GM20000 (cell line): ENCODE data around the gene USE1.

Experiments used
- DNase-seq: peaks from one replicate; pipeline ENCODE4 v3.0.0; 2012; ENCODE audit warnings: low spot score
- CTCF ChIP-seq: IDR thresholded peaks from 2 replicates; pipeline ENCODE4 v1.5.1; 2012; ENCODE audit warnings: mild to moderate bottlenecking, control low read depth; ENCODE audit errors: extremely low read depth, missing control alignments

USE1 gene

GRCh38 chr19:17206736-17207581 lies 8.2 kb upstream of the USE1 start:
- no peak for DNase-seq
- no peak for TF ChIP-seq CTCF

- DNase-seq, result peak; percentile 79
- no peak for TF ChIP-seq CTCF
These were observed 5.8 kb upstream of the USE1 start for GRCh38 chr19:17209126-17210036.

- no peak for DNase-seq
- TF ChIP-seq CTCF, result no peak
These were observed 4.9 kb upstream of the USE1 start for GRCh38 chr19:17210296-17210695.

- no peak for DNase-seq
- no peak for TF ChIP-seq CTCF
These were observed 3.4 kb upstream of the USE1 start for GRCh38 chr19:17211547-17212446.

GRCh38 chr19:17213334-17213733 lies 1.8 kb upstream of the USE1 start:
- TF ChIP-seq CTCF, result no peak
- DNase-seq, result no peak

DNA sequence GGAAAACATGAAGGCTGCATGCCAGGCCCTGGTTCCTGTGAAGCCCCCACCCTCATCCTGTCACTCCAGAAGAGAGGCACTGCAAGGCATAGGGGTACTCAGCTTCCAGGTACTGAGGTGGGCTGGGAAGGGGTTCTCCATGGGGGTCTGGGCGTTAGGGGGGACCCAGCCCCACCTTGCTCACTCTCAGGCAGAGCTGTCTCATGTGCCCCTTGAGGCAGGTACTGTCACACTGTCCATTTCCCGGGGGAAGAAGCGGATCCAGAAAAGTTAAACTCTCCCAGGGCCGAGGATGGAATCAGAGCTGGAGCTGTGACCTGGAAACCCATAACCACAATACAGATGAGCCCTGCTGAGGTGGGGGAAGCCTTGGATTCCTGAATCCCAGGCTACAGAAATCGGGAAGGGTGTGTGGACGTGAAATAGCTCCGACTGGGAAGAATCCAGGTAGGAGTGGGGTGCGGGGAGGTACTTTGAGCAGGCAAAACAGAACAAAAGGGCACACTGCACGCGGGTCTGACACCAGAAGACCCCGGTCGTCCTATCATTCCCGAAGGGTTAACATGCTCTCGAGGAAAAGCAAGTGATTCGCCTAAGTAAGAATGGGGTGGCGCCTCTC lies 540 bp upstream of the USE1 start:
- no peak for DNase-seq
- no peak for TF ChIP-seq CTCF
